Vagina (tissue), 2 donors: ENCODE measurements around the gene PPARGC1A.

Experiments
- POLR2A ChIP-seq, 2 donors: fragments of 450-650 bp; IDR thresholded peaks; one replicate each; pipeline ENCODE4 v1.6.1; 2017; ENCODE audit warnings: antibody characterized with exemption in 2 of 2, mild to moderate bottlenecking in 2 of 2, moderate library complexity in 2 of 2
- TF ChIP-seq, protein P1 (sequence below), 3 experiments: fragments of 450-650 bp in 2 of 3; fragments of 200-600 bp in 1 of 3; sonication (generic) in 1 of 3; IDR thresholded peaks; one replicate each; pipeline ENCODE4 v1.5.1; 2017 to 2019; ENCODE audit warnings: antibody characterized with exemption in 3 of 3, mild to moderate bottlenecking in 2 of 3, moderate library complexity in 2 of 3

- TF ChIP-seq, protein P1, sequence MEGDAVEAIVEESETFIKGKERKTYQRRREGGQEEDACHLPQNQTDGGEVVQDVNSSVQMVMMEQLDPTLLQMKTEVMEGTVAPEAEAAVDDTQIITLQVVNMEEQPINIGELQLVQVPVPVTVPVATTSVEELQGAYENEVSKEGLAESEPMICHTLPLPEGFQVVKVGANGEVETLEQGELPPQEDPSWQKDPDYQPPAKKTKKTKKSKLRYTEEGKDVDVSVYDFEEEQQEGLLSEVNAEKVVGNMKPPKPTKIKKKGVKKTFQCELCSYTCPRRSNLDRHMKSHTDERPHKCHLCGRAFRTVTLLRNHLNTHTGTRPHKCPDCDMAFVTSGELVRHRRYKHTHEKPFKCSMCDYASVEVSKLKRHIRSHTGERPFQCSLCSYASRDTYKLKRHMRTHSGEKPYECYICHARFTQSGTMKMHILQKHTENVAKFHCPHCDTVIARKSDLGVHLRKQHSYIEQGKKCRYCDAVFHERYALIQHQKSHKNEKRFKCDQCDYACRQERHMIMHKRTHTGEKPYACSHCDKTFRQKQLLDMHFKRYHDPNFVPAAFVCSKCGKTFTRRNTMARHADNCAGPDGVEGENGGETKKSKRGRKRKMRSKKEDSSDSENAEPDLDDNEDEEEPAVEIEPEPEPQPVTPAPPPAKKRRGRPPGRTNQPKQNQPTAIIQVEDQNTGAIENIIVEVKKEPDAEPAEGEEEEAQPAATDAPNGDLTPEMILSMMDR (IDR thresholded peaks at IDR 0.05) = no peak
- TF ChIP-seq POLR2A (IDR thresholded peaks at IDR 0.05) = no peak
These were observed 106.9 kb downstream of the PPARGC1A start for GRCh38 chr4:23782778-23783437.
